DMS114 treated with DMSO at 0.1 percent for 48 hours (cell line): ENCODE data around the gene MYF6.

Experiments used
- DNase-seq: peaks from one replicate; lab custom pipeline; 2025; ENCODE audit not compliant: unreplicated experiment; lab: John Stamatoyannopoulos, UW

MYF6 gene

GRCh38 chr12:80704420-80704819, 3.0 kb upstream of the MYF6 start:
- no peak for DNase-seq

- no peak for DNase-seq
These were observed 410 bp downstream of the MYF6 start for GRCh38 chr12:80707830-80708258.

- no peak for DNase-seq
These were observed 983 bp downstream of the MYF6 start for GRCh38 chr12:80708259-80708974.

- no peak for DNase-seq
These were observed 1.5 kb downstream of the MYF6 start for GRCh38 chr12:80708975-80709328.

- no peak for DNase-seq
These were observed 2.6 kb downstream of the MYF6 start for GRCh38 chr12:80709811-80710726.

GRCh38 chr12:80710727-80711449, 3.5 kb downstream of the MYF6 start:
- no peak for DNase-seq

- DNase-seq: no peak
These were observed 4.4 kb downstream of the MYF6 start for GRCh38 chr12:80711866-80712265.

GRCh38 chr12:80712866-80713265, 5.4 kb downstream of the MYF6 start:
- DNase-seq: no peak

- no peak for DNase-seq
These were observed 6.0 kb downstream of the MYF6 start for GRCh38 chr12:80713419-80713818.

GRCh38 chr12:80714055-80714454, 6.6 kb downstream of the MYF6 start:
- no peak for DNase-seq

GRCh38 chr12:80714846-80715245, 7.4 kb downstream of the MYF6 start:
- DNase-seq: no peak

GRCh38 chr12:80715713-80716249, 8.3 kb downstream of the MYF6 start:
- no peak for DNase-seq

- no peak for DNase-seq
These were observed 9.4 kb downstream of the MYF6 start, which contains the start of gene MYF5 for GRCh38 chr12:80716696-80717469. TSS of gene MYF5 (plus strand) at chr12:80716912. CDS start at chr12:80717064, 152 bp downstream.

GRCh38 chr12:80717856-80718255, 10.4 kb downstream of the MYF6 start:
- no peak for DNase-seq

GRCh38 chr12:80720516-80720915, 13.1 kb downstream of the MYF6 start:
- DNase-seq: no peak

GRCh38 chr12:80721326-80721725, 13.9 kb downstream of the MYF6 start:
- no peak for DNase-seq

GRCh38 chr12:80745851-80746505, 38.5 kb downstream of the MYF6 start:
- DNase-seq: no peak

- no peak for DNase-seq
These were observed 40.4 kb downstream of the MYF6 start for GRCh38 chr12:80747800-80748199.

GRCh38 chr12:80749456-80749855, 42.0 kb downstream of the MYF6 start:
- DNase-seq: no peak

- DNase-seq: no peak
These were observed 45.0 kb downstream of the MYF6 start for GRCh38 chr12:80752464-80752863.
